Hepatocyte (in vitro differentiated cells): Measurements from ENCODE around the gene EML6. TPM values are rescaled to one million over a fixed set of nuclear protein-coding genes. Genes with fewer than 3 reads are reported as not detected.

Experiments
- DNase-seq: peaks from one replicate; pipeline ENCODE4 v3.0.0-alpha.2; 2016; ENCODE audit warnings: low spot score
- H2AFZ ChIP-seq: fragments of 200-600 bp; sonication (generic); 2 replicates; pipeline ENCODE4 v1.6.0; 2016; ENCODE audit warnings: antibody characterized with exemption, mild to moderate bottlenecking
- H3K27ac ChIP-seq: fragments of 200-600 bp; sonication (generic); 2 replicates; pipeline ENCODE4 v1.5.1; 2016; ENCODE audit warnings: mild to moderate bottlenecking
- H3K27me3 ChIP-seq: fragments of 200-600 bp; sonication (generic); 2 replicates; pipeline ENCODE4 v1.6.1; 2016
- H3K36me3 ChIP-seq: fragments of 200-600 bp; sonication (generic); replicated peaks from 2 replicates; pipeline ENCODE4 v1.5.1; 2016; ENCODE audit warnings: low read depth; ENCODE audit not compliant: insufficient read depth
- H3K4me1 ChIP-seq: fragments of 200-600 bp; sonication (generic); 2 replicates; pipeline ENCODE4 v1.5.1; 2016; ENCODE audit warnings: mild to moderate bottlenecking, moderate library complexity; ENCODE audit not compliant: insufficient read depth
- H3K4me2 ChIP-seq: fragments of 200-600 bp; sonication (generic); 2 replicates; pipeline ENCODE4 v1.6.0; 2016
- H3K4me3 ChIP-seq: fragments of 200-600 bp; sonication (generic); 2 replicates; pipeline ENCODE4 v1.5.1; 2016; ENCODE audit warnings: mild to moderate bottlenecking
- H3K79me2 ChIP-seq: fragments of 200-600 bp; sonication (generic); 2 replicates; pipeline ENCODE4 v1.6.0; 2017; ENCODE audit warnings: mild to moderate bottlenecking
- H3K9me2 ChIP-seq: fragments of 200-600 bp; sonication (generic); replicated peaks from 2 replicates; pipeline ENCODE4 v1.6.0; 2017; ENCODE audit warnings: mild to moderate bottlenecking; ENCODE audit not compliant: insufficient read depth
- H3K9me3 ChIP-seq: fragments of 200-600 bp; sonication (generic); 2 replicates; pipeline ENCODE4 v1.5.1; 2016; ENCODE audit warnings: low read depth, mild to moderate bottlenecking
- H4K20me1 ChIP-seq: fragments of 200-600 bp; sonication (generic); 2 replicates; pipeline ENCODE4 v1.6.0; 2016; ENCODE audit warnings: mild to moderate bottlenecking; ENCODE audit not compliant: insufficient read depth, poor library complexity, severe bottlenecking
- EZH2 ChIP-seq: fragments of 200-600 bp; sonication (generic); IDR thresholded peaks from 2 replicates; pipeline ENCODE4 v1.6.1; 2016; ENCODE audit warnings: antibody characterized with exemption, mild to moderate bottlenecking, borderline replicate concordance
- EZH2phosphoT487 ChIP-seq: fragments of 200-600 bp; sonication (generic); IDR thresholded peaks from one replicate; pipeline ENCODE4 v1.6.1; 2018; ENCODE audit warnings: antibody characterized with exemption, mild to moderate bottlenecking, low read depth, moderate library complexity; ENCODE audit not compliant: unreplicated experiment, severe bottlenecking
- WGBS: methylation state at CpG from one replicate; pipeline ENCODE4 v1.1.6; 2016; ENCODE audit warnings: low lambda C conversion rate; ENCODE audit errors: missing lambda C conversion rate; 5-methylcytosine and 5-hydroxymethylcytosine counted together
- polyA plus RNA-seq: library from polyadenylated mRNA; unstranded; fragments of >200 nt; fragmentation: Nextera tagmentation; extraction: Ambion mirVana; gene quantifications from 2 replicates; pipeline ENCODE4 v1.2.1, GENCODE V29; 2016
- total RNA-seq: library from RNA; depleted of rRNA; stranded (reverse); fragments of >200 nt; gene quantifications from 2 replicates; pipeline ENCODE4 v1.2.3, GENCODE V29; 2014
- TF ChIP-seq, protein P1 (sequence below): fragments of 200-600 bp; sonication (generic); IDR thresholded peaks from 2 replicates; pipeline ENCODE4 v1.5.1; 2016; ENCODE audit warnings: antibody characterized with exemption, mild to moderate bottlenecking; ENCODE audit not compliant: poor library complexity

The EML6 gene
- total and polyA plus RNA-seq, 2 experiments from 2014 or later: 1.9 to 4.0 TPM

DNA sequence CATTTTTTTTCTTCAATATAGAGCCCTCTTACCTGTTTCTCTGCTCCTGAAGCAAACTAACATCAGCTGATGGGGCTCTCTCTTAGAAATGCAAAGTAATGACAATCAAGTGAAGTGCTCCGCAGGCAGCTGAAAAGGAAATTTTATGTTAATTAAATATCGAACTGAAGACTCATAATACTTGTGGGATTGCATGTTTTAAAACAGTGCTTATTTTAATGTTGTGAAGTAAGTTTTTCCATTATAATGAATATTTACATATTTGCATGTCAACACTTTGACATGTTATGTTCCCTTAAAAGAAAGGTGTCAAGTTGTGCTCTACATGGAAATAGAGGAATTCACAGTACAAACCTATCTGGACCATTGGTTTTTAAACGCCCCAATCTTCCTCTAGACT, 97.1 kb downstream of the EML6 start:
- WGBS: 65% methylated on average over 3 of the region's 3 CpGs
- no peak for TF ChIP-seq EZH2phosphoT487
- TF ChIP-seq, protein P1, sequence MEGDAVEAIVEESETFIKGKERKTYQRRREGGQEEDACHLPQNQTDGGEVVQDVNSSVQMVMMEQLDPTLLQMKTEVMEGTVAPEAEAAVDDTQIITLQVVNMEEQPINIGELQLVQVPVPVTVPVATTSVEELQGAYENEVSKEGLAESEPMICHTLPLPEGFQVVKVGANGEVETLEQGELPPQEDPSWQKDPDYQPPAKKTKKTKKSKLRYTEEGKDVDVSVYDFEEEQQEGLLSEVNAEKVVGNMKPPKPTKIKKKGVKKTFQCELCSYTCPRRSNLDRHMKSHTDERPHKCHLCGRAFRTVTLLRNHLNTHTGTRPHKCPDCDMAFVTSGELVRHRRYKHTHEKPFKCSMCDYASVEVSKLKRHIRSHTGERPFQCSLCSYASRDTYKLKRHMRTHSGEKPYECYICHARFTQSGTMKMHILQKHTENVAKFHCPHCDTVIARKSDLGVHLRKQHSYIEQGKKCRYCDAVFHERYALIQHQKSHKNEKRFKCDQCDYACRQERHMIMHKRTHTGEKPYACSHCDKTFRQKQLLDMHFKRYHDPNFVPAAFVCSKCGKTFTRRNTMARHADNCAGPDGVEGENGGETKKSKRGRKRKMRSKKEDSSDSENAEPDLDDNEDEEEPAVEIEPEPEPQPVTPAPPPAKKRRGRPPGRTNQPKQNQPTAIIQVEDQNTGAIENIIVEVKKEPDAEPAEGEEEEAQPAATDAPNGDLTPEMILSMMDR: no peak
- TF ChIP-seq EZH2: no peak

DNA sequence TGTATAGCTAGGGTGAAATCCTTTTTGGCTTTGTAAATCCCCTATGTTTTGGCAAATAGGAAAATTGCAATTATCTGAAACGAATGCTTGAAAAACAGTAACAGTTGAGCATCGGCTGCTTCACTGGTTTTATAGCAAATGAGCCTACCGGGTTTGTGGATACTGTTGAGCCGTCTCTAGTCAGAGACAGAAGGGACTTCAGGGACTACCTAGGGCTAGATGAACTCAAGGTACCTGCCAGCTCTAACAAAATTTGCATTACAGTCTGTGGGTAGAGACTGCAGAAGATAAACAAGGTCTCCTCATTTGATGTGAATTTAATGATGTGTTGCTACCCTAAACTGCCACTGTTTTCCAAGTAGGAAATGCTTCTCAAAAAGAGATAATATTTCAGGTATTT, 101.1 kb downstream of the EML6 start:
- Histone ChIP-seq H3K4me3 (no peak overlapping the region), H4K20me1 (no peaks in the 10 kb centered on the region), H3K36me3 (no peaks in the 10 kb centered on the region), H3K4me1 (no peaks in the 10 kb centered on the region), H3K27ac (no peak overlapping the region), H3K27me3 (no peaks in the 10 kb centered on the region), H3K4me2 (no peak overlapping the region), H3K79me2 (no peaks in the 10 kb centered on the region), H3K9me3 (no peaks in the 10 kb centered on the region), H3K9me2 (no peaks in the 10 kb centered on the region), H2AFZ (no peak overlapping the region)
- TF ChIP-seq EZH2 (no peak), EZH2phosphoT487 (no peak)
- TF ChIP-seq, protein P1: no peak
- DNase-seq: no peak
- WGBS: 78% methylated on average over 4 of the region's 4 CpGs

More for the DNA sequence above, 97.1 kb downstream of the EML6 start:
- Histone ChIP-seq H4K20me1 (no peaks in the 10 kb centered on the region), H2AFZ (no peak overlapping the region), H3K36me3 (no peaks in the 10 kb centered on the region), H3K9me2 (no peaks in the 10 kb centered on the region), H3K27ac (no peak overlapping the region), H3K4me1 (no peaks in the 10 kb centered on the region), H3K79me2 (no peaks in the 10 kb centered on the region), H3K4me2 (no peak overlapping the region), H3K27me3 (no peaks in the 10 kb centered on the region), H3K4me3 (no peak overlapping the region), H3K9me3 (no peaks in the 10 kb centered on the region)
- DNase-seq: no peak

DNA sequence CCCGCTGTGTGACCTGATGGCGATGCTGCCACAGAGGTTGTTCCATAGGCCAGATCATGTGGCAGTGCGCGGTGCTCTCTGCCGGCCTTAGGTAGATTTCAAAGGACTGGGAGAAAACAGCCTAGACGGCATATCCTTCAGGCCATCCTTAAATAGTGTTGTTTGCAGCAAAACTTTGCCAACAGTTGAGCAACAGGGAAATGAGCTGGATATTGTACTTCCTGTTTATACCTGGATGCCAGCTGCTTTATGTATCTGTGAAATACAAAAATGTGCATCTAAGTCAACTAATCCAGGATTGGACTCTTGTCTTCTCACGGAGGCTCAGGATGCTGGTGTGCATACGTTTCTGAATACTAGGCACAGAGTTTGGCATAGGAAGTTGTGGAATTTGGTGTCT, 107.1 kb downstream of the EML6 start:
- TF ChIP-seq EZH2 (no peak), EZH2phosphoT487 (no peak)
- TF ChIP-seq, protein P1: no peak
- WGBS: 96% methylated on average over 8 of the region's 8 CpGs
- no peaks in the 10 kb centered on the region for H3K4me1 ChIP-seq
- no peaks in the 10 kb centered on the region for H3K79me2 ChIP-seq
- no peaks in the 10 kb centered on the region for H3K36me3 ChIP-seq
- no peaks in the 10 kb centered on the region for H3K9me2 ChIP-seq
- no peaks in the 10 kb centered on the region for H3K9me3 ChIP-seq
- H3K4me2 ChIP-seq: no peak overlapping the region
- no peaks in the 10 kb centered on the region for H4K20me1 ChIP-seq
- H3K27ac ChIP-seq: no peak overlapping the region
- H2AFZ ChIP-seq: no peak overlapping the region
- H3K4me3 ChIP-seq: no peak overlapping the region
- H3K27me3 ChIP-seq: no peaks in the 10 kb centered on the region
- no peak for DNase-seq

DNA sequence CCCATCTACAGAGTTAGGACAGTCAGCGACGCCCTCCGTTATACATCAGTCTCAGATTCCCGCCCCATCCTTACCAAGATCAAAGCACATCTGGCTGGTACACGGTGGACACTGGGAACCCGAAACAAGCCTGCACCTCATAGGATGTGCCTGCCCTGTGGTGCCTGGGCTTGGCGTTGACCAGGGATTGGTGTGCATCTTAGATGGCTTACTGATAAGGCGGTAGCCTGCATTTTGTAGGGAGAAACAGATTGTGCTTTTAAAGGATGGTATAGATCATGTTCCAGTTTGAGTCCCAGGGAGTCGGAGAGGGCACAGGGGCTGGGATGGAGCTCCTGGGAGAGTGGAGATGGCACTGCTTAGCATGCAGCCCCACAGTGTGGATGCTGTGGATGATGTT, 108.0 kb downstream of the EML6 start:
- no peaks in the 10 kb centered on the region for H3K9me2 ChIP-seq
- H4K20me1 ChIP-seq: no peaks in the 10 kb centered on the region
- no peak overlapping the region for H3K27ac ChIP-seq
- H3K4me2 ChIP-seq: no peak overlapping the region
- H3K4me1 ChIP-seq: no peaks in the 10 kb centered on the region
- DNase-seq: no peak
- H2AFZ ChIP-seq: no peak overlapping the region
- H3K36me3 ChIP-seq: no peaks in the 10 kb centered on the region
- H3K79me2 ChIP-seq: no peaks in the 10 kb centered on the region
- H3K27me3 ChIP-seq: no peaks in the 10 kb centered on the region
- no peak overlapping the region for H3K4me3 ChIP-seq
- TF ChIP-seq, protein P1: no peak
- TF ChIP-seq EZH2 (no peak), EZH2phosphoT487 (no peak)
- 96% methylated on average over 9 of the region's 9 CpGs for WGBS
- H3K9me3 ChIP-seq: no peaks in the 10 kb centered on the region
